Mammary epithelial cell (primary cell): ENCODE data around the gene GCH1.

ENCODE experiments used
- EZH2 ChIP-seq: IDR thresholded peaks from 2 replicates; pipeline ENCODE4 v1.6.1; 2012; ENCODE audit warnings: low read length, inconsistent platforms, borderline replicate concordance
- TF ChIP-seq, protein P1 (sequence below), 2 donors: IDR thresholded peaks in 1 of 2; conservative IDR thresholded peaks in 1 of 2; 2 replicates each; pipeline ENCODE4 v1.5.1; 2011 to 2012; ENCODE audit warnings: inconsistent platforms in 2 of 2, low read length in 2 of 2, mild to moderate bottlenecking in 2 of 2, control low read depth in 1 of 2, low read depth in 1 of 2; ENCODE audit not compliant: insufficient read depth in 1 of 2; ENCODE audit errors: extremely low read depth in 1 of 2

DNA sequence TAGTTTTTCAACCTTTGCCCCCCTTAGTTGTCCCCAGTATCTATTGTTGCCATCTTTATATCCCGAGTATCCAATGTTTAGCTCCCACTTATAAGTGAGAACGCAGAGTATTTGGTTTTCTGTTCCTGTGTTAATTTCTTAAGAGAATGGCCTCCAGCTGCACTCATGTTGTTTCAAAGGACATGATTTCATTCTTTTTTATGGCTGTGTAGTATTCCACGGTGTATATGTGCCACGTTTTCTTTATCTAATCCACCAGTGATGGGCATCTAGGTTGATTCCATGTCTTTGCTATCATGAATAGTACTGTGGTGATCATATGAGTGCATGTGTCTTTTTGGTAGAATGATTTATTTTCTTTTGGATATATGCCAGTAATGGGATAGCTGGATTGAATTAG lies 72.0 kb downstream of the GCH1 start:
- no peak for TF ChIP-seq EZH2
- TF ChIP-seq, protein P1, sequence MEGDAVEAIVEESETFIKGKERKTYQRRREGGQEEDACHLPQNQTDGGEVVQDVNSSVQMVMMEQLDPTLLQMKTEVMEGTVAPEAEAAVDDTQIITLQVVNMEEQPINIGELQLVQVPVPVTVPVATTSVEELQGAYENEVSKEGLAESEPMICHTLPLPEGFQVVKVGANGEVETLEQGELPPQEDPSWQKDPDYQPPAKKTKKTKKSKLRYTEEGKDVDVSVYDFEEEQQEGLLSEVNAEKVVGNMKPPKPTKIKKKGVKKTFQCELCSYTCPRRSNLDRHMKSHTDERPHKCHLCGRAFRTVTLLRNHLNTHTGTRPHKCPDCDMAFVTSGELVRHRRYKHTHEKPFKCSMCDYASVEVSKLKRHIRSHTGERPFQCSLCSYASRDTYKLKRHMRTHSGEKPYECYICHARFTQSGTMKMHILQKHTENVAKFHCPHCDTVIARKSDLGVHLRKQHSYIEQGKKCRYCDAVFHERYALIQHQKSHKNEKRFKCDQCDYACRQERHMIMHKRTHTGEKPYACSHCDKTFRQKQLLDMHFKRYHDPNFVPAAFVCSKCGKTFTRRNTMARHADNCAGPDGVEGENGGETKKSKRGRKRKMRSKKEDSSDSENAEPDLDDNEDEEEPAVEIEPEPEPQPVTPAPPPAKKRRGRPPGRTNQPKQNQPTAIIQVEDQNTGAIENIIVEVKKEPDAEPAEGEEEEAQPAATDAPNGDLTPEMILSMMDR (conservative IDR thresholded peaks at IDR 0.05 in 1 of 2, IDR thresholded peaks at IDR 0.05 in 1 of 2; ENCODE audit: extremely low read depth in 1 of 2, insufficient read depth in 1 of 2, low read depth in 1 of 2, low read length in 2 of 2), result no peak
